ENCODE data around the gene IRF2BP2.

IRF2BP2 gene

GRCh38 chr1:234610061-234610665 lies at the start of gene IRF2BP2 (continued):
- TF ChIP-seq ZNF707 (tag by site-specific recombination; IDR thresholded peaks at IDR 0.05) (no peak), ZNF394 (tag by site-specific recombination; IDR thresholded peaks at IDR 0.05; ENCODE audit: borderline replicate concordance) (peak; percentile 64), ZNF391 (tag by site-specific recombination; IDR thresholded peaks at IDR 0.05; ENCODE audit: borderline replicate concordance, low read depth) (peak; percentile 55), ZNF18 (tag by site-specific recombination; IDR thresholded peaks at IDR 0.05) (no peak), ZNF549 (tag by site-specific recombination; IDR thresholded peaks at IDR 0.05) (no peak), ZNF843 (tag by site-specific recombination; IDR thresholded peaks at IDR 0.05) (peak; percentile 75), ZNF776 (tag by site-specific recombination; IDR thresholded peaks at IDR 0.05; ENCODE audit: borderline replicate concordance) (no peak), ZNF747 (tag by site-specific recombination; IDR thresholded peaks at IDR 0.05) (no peak), ZNF768 (tag by site-specific recombination; IDR thresholded peaks at IDR 0.05) (no peak), ZNF221 (tag by site-specific recombination; IDR thresholded peaks at IDR 0.05; ENCODE audit: borderline replicate concordance) (no peak), ZFP37 (tag by site-specific recombination; IDR thresholded peaks at IDR 0.05) (peak; percentile 91; the same call in 1 of the 2 replicates), ATF2 (tag by site-specific recombination; IDR thresholded peaks at IDR 0.05; ENCODE audit: low read depth) (no peak), ZNF610 (tag by site-specific recombination; IDR thresholded peaks at IDR 0.05; ENCODE audit: borderline replicate concordance) (peak; percentile 74), GLIS1 (tag by site-specific recombination; IDR thresholded peaks at IDR 0.05) (no peak), ZNF202 (tag by site-specific recombination; IDR thresholded peaks at IDR 0.05; ENCODE audit: borderline replicate concordance) (no peak), ZBTB21 (tag by site-specific recombination; IDR thresholded peaks at IDR 0.05) (peak; percentile 53; the same call in 1 of the 2 replicates), ZNF558 (tag by site-specific recombination; IDR thresholded peaks at IDR 0.05) (peak; percentile 64; the same call in 1 of the 2 replicates), ZNF521 (tag by site-specific recombination; IDR thresholded peaks at IDR 0.05) (no peak), ZNF2 (tag by site-specific recombination; IDR thresholded peaks at IDR 0.05) (peak; percentile 95), ZNF596 (tag by site-specific recombination; IDR thresholded peaks at IDR 0.05) (peak; percentile 51), ZNF280C (tag by site-specific recombination; IDR thresholded peaks at IDR 0.05) (no peak), ZFHX2 (tag by site-specific recombination; conservative IDR thresholded peaks at IDR 0.05) (no peak), ZNF112 (tag by site-specific recombination; IDR thresholded peaks at IDR 0.05) (no peak), ZNF138 (tag by site-specific recombination; IDR thresholded peaks at IDR 0.05; ENCODE audit: borderline replicate concordance) (no peak), ZNF335 (tag by site-specific recombination; conservative IDR thresholded peaks at IDR 0.05) (peak; percentile 91), SETDB1 (IDR thresholded peaks at IDR 0.05; ENCODE audit: insufficient read length, low read length) (no peak), ZNF501 (tag by site-specific recombination; IDR thresholded peaks at IDR 0.05) (peak; percentile 97), ZNF518A (tag by site-specific recombination; conservative IDR thresholded peaks at IDR 0.05; ENCODE audit: low read depth) (no peak), ZNF362 (tag by site-specific recombination; IDR thresholded peaks at IDR 0.05) (peak; percentile 39; the same call in 1 of the 2 replicates)

All from HEK293 (cell line).